ENCODE data around the gene CAPRIN2. TPM values are rescaled to one million over a fixed set of nuclear protein-coding genes. Genes with fewer than 3 reads are reported as not detected.

CAPRIN2 gene
- total RNA-seq, 1 experiment from 2014 or later: 123 TPM

DNA sequence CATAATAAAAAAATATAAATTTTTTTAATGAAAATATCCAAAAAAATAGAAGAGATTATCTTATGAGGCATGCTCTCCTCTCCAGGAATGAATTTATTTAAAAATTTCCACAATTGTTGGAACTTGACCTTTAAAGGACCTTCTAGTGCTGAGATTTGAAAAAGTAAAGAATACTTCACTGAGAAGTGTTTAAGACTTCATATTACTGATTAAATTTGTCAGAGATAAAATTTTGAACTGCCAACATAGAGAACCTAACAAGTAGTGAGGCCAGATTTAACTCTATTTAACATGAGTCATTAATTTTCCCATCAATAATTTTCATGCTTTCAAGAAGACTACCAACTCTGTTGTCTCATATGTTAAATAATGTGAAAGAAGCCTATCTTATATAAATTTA, 14.5 kb downstream of the CAPRIN2 start:
- H3K36me3 Mint-ChIP-seq (ENCODE audit: insufficient read depth in 1 of 3, low read depth in 3 of 3): peaks cover 19 to 63% (median 43%) of the 10 kb centered on the region in 3 experiments; a peak in 6 of 7 replicates
- no peaks in the 10 kb centered on the region for H3K79me1 ChIP-seq (ENCODE audit: insufficient read depth, low read depth, low read length, poor library complexity, severe bottlenecking)

More for the DNA sequence above, 14.5 kb downstream of the CAPRIN2 start:
- Histone ChIP-seq H3K27me3 (ENCODE audit: insufficient read depth, low read length) (no peaks in the 10 kb centered on the region), H2BK15ac (ENCODE audit: low read depth, low read length) (no peak overlapping the region), H2BK20ac (ENCODE audit: low read depth, low read length, poor library complexity, severe bottlenecking) (no peak overlapping the region), H3K4me2 (ENCODE audit: insufficient read depth, insufficient read length, low read length) (no peak overlapping the region), H3T11ph (ENCODE audit: low read length) (no peak overlapping the region), H2BK5ac (ENCODE audit: insufficient read length, low read length) (no peak overlapping the region), H3K4ac (ENCODE audit: low read depth, low read length) (no peak overlapping the region), H3K9me3 (ENCODE audit: control insufficient read depth, low read depth, low read length) (no peaks in the 10 kb centered on the region), H3K23me2 (ENCODE audit: insufficient read length, low read depth, low read length, poor library complexity, severe bottlenecking) (no peaks in the 10 kb centered on the region), H2BK120ac (ENCODE audit: low read depth, low read length, poor library complexity, severe bottlenecking) (no peak overlapping the region), H4K20me1 (ENCODE audit: control insufficient read depth, insufficient read depth, insufficient read length) (no peaks in the 10 kb centered on the region), H3K79me2 (ENCODE audit: insufficient read depth, low read length) (peaks cover 4% of the 10 kb centered on the region; the same call in 1 of the 2 replicates), H3K56ac (ENCODE audit: insufficient read length, low read depth, low read length) (no peak overlapping the region), H3K4me1 (ENCODE audit: insufficient read depth, low read length) (0 out of 2 replicates have a peak, but pooled peaks cover 2% of the 10 kb centered on the region), H3K18ac (ENCODE audit: insufficient read length, low read depth, low read length) (no peak overlapping the region), H2AFZ (ENCODE audit: low read length) (no peak overlapping the region), H2BK12ac (ENCODE audit: insufficient read length, low read depth, low read length) (no peak overlapping the region), H3K14ac (ENCODE audit: insufficient read depth, low read length) (no peak overlapping the region), H3K27ac (ENCODE audit: insufficient read length, low read depth, low read length) (no peak overlapping the region), H4K5ac (ENCODE audit: insufficient read length, low read depth, low read length) (no peak overlapping the region), H3K23ac (ENCODE audit: insufficient read length, low read depth, low read length) (no peak overlapping the region), H4K8ac (replicated peaks; ENCODE audit: insufficient read length, low read depth, low read length) (no peak overlapping the region), H4K91ac (ENCODE audit: insufficient read length, low read depth, low read length) (no peak overlapping the region), H2AK5ac (ENCODE audit: insufficient read length, low read length) (no peak overlapping the region), H3K9ac (ENCODE audit: extremely low read depth, insufficient read length, low read length) (no peak overlapping the region)
- H3K27me3 Mint-ChIP-seq (ENCODE audit: low read depth): no peaks in the 10 kb centered on the region
- H3K4me3 Mint-ChIP-seq: no peak overlapping the region
- TF ChIP-seq CTCF (conservative IDR thresholded peaks at IDR 0.05): no peak
- DNase-seq: no peak
- H3K27ac Mint-ChIP-seq: no peak overlapping the region
- no peaks in the 10 kb centered on the region for H3K9me3 Mint-ChIP-seq
- H3K4me1 Mint-ChIP-seq: no peaks in the 10 kb centered on the region

Data from H9 (cell line).